GM06990 (cell line): Measurements from ENCODE around the gene TRABD.
"Not testable (repeated sequence)": the region's sequence is repeated elsewhere in the genome, so short reads cannot be mapped to it uniquely, and the experiment has no call there.

ENCODE experiments used
- DNase-seq: peaks from one replicate; pipeline ENCODE4 v3.0.0-alpha.2; 2011; ENCODE audit not compliant: insufficient read length; ENCODE audit errors: extremely low read depth
- H3K27me3 ChIP-seq: replicated peaks from 2 replicates; pipeline ENCODE4 v1.6.0; 2011; ENCODE audit warnings: low read length; ENCODE audit not compliant: control insufficient read depth, insufficient read depth
- H3K36me3 ChIP-seq: 2 replicates; pipeline ENCODE4 v1.5.1; 2011; ENCODE audit warnings: low read length; ENCODE audit not compliant: control insufficient read depth, insufficient read depth
- H3K4me3 ChIP-seq: replicated peaks from 2 replicates; pipeline ENCODE4 v1.5.1; 2011; ENCODE audit warnings: low read depth, mild to moderate bottlenecking, control low read depth, low read length
- TF ChIP-seq, protein P1 (sequence below): IDR thresholded peaks from 2 replicates; pipeline ENCODE4 v1.5.1; 2011; ENCODE audit warnings: low read length, control low read depth, mild to moderate bottlenecking, inconsistent platforms; ENCODE audit not compliant: insufficient read depth, poor library complexity, severe bottlenecking

Gene TRABD

DNA sequence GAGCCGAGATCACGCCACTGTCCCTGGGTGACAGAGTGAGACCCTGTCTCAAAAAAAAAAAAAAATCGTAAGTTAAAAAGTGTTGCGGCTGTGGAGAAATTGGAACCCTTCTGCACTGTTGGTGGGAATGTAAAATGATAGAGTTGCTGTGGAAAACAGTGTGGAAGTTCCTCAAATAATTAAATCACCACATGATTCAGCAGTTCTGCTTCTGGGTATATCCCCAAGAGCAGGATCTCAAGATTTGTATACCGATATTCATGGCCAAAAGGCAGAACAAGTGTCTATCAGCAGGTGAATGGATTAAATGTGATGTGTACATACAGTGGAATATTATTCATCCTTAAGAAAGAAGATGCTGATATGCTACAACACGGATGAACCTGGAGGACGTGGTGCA, 18.9 kb downstream of the TRABD start:
- TF ChIP-seq, protein P1, sequence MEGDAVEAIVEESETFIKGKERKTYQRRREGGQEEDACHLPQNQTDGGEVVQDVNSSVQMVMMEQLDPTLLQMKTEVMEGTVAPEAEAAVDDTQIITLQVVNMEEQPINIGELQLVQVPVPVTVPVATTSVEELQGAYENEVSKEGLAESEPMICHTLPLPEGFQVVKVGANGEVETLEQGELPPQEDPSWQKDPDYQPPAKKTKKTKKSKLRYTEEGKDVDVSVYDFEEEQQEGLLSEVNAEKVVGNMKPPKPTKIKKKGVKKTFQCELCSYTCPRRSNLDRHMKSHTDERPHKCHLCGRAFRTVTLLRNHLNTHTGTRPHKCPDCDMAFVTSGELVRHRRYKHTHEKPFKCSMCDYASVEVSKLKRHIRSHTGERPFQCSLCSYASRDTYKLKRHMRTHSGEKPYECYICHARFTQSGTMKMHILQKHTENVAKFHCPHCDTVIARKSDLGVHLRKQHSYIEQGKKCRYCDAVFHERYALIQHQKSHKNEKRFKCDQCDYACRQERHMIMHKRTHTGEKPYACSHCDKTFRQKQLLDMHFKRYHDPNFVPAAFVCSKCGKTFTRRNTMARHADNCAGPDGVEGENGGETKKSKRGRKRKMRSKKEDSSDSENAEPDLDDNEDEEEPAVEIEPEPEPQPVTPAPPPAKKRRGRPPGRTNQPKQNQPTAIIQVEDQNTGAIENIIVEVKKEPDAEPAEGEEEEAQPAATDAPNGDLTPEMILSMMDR: no peak
- Histone ChIP-seq H3K4me3 (no peak overlapping the region), H3K36me3 (peaks cover 9% of the 10 kb centered on the region), H3K27me3 (no peaks in the 10 kb centered on the region)
- no peak for DNase-seq

DNA sequence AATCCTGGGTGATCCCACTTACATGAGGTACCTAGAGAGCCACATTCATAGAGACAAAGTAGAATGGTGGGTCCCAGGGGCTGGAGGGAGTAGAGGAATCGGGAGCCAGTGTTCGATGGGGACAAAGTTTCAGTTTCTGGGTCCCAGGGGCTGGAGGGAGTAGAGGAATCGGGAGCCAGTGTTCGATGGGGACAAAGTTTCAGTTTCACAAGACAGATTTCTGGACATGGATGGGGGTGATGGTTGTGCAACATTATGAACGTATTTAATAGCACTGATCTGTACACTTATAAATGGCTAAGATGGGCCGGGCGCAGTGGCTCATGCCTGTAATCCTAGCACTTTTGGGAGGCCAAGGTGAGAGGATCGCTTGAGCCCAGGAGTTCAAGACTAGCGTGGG, 19.3 kb downstream of the TRABD start:
- not testable (repeated sequence) for H3K36me3 ChIP-seq

DNA sequence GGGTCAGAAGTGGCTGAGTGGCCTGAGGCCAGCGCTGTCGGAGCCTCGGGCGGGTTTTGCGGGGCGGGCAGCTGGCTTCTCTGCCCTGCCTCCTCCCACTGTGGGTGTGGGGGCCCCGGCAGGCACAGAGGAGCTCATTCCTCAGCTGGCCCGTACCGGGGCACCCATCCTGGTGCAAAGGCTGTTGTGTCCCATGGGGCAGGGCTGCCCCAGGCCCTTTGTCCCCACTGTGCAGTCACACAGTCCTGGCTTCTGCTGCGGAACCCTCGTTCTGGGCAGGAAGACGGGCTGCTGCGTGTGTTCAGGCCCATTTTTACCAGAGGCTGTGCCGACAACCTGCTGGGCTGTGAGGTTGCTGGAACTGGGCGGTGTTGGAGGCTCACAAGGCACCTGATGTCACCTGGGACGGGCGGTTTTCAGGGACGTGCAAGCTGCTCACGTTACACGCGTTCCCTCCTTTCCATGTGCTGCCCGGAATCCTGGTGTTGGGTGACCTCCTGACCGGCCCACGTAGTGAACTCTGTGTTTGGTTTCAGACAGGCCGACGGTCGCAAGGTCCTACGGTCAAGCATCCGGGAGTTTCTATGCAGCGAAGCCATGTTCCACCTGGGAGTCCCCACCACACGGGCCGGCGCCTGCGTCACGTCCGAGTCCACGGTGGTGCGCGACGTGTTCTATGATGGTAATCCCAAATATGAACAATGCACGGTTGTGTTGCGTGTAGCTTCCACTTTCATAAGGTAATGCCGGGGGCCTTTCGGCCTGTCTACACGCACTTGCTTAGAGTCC, 20.3 kb downstream of the TRABD start:
- no peak overlapping the region for H3K4me3 ChIP-seq
- DNase-seq: no peak
- H3K36me3 ChIP-seq: peaks cover 13% of the 10 kb centered on the region
- TF ChIP-seq, protein P1: no peak
- H3K27me3 ChIP-seq: no peaks in the 10 kb centered on the region

More for the DNA sequence above, 19.3 kb downstream of the TRABD start:
- not testable (repeated sequence) for H3K27me3 ChIP-seq, H3K4me3 ChIP-seq, DNase-seq

DNA sequence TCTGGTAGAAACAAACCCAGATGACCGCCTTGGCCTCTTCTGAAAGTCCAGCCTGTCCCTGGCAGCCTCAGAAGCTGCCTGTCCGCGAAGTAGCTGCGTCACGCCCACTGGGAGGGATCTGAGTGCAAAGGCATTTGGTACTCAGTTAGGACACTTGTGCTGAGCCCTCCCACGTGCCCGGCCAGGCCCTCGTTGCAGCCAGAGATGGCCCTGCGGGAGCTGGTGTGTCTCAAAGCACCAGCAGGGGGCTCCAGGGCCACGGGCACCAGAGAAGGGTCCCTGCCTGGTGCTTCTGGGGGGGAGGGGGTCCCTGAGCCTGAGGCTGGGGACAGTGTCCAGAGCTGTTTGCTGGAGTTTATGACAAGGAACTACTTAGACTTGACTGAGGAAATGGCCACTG, 20.9 kb downstream of the TRABD start:
- no peaks in the 10 kb centered on the region for H3K27me3 ChIP-seq
- H3K4me3 ChIP-seq: no peak overlapping the region
- DNase-seq: no peak
- TF ChIP-seq, protein P1: peak; percentile 42
- H3K36me3 ChIP-seq: peaks cover 15% of the 10 kb centered on the region

DNA sequence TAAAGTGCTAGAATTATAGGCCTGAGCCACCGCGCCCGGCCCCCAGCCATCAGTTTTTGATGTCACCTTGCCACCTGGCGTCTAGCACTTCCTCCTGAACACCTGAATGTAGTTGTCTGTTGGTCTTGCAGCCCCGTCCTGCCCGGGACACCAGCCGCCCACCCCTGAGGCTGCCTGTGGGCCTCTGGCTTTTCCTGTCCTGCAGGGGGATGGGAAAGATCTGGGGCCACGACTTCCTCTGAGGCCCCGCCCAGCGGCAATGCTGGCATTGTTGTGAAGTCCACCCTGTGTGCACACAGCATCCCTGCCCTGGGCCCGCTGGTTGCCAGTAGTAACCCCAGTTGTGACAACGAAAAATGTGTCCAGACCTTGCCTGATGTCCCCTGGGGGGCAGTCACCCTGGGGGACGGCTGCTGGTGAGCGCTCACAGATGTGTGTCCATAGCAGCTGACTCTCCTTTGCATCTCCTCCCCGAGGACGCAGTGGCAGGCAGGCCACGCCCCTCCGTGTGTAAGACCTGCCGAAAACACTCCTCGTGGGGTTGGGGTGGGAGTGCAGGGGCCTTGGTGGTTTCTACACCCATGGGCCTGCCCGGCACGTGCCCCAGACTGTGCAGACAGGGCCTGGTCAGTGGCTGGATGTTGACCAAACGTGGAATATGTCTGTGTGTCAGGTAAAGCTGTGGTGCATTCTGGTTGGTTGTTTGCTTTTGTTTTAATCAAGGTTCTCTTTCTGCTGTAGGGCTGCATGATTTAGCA, 21.8 kb downstream of the TRABD start:
- peaks cover 15% of the 10 kb centered on the region for H3K36me3 ChIP-seq

DNA sequence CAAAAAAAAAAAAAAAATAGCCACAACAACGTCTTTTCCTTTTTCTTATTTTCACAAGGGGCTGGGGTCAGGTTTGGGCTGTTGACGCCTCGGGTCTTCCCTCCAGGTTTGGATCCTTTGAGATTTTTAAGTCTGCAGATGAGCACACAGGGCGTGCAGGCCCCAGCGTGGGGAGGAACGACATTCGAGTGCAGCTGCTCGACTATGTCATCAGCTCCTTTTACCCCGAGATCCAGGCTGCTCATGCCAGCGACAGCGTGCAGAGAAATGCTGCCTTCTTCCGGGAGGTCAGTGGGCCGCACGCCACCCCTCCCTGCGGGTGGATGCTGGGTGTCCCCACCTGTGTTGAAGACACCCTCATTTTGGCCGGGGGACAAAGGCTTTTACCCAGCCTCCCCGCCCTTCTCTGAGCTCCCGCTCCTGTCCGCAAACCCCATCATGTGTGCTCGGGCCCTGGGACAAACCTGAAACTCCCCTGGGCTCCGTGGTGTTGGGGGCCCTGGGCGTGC, 22.8 kb downstream of the TRABD start:
- H3K4me3 ChIP-seq: no peak overlapping the region
- TF ChIP-seq, protein P1: no peak
- no peaks in the 10 kb centered on the region for H3K27me3 ChIP-seq
- no peak for DNase-seq
- peaks cover 20% of the 10 kb centered on the region for H3K36me3 ChIP-seq

More for the DNA sequence above, 21.8 kb downstream of the TRABD start:
- no peak for DNase-seq
- H3K27me3 ChIP-seq: no peaks in the 10 kb centered on the region
- TF ChIP-seq, protein P1: no peak
- no peak overlapping the region for H3K4me3 ChIP-seq
